ENCODE data around the gene MBNL1.

Gene MBNL1

DNA sequence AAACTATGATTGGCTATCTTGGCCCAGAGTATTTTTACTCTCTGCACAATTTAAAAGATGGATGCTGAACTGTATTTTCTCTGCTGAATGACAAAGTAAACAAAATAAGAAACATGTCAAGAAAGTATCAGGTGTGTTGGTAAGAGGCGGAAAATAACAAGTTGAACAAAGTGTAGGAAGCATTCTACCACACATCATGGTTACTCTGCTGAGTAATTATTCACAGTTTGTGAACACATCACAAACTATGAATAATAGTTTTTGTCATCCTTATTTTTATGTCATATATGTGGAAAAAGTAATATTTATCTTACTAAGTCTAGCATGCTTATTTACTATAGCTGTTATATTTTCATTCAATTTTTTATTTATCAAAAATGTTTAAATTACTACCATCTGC lies 229.2 kb downstream of the MBNL1 start:
- Histone ChIP-seq H3K27ac (ENCODE audit: extremely low read depth, low read depth, low read length) (no peak overlapping the region), H3K9me3 (ENCODE audit: control insufficient read depth, insufficient read depth, low read depth, low read length) (no peaks in the 10 kb centered on the region), H3K36me3 (ENCODE audit: control insufficient read depth in 2 of 2, insufficient read depth in 1 of 2, low read length in 2 of 2) (no peaks in the 10 kb centered on the region), H3K4me1 (ENCODE audit: control insufficient read depth, insufficient read depth, low read length) (no peaks in the 10 kb centered on the region), H3K4me3 (ENCODE audit: low read depth, low read length) (no peak overlapping the region)
- TF ChIP-seq ZNF19 (tag by site-specific recombination; IDR thresholded peaks at IDR 0.05; ENCODE audit: low read depth) = no peak
- TF ChIP-seq ZBTB20 (tag by site-specific recombination; IDR thresholded peaks at IDR 0.05) = no peak
- no peak for TF ChIP-seq ZEB2 (tag by site-specific recombination; IDR thresholded peaks at IDR 0.05)
- no peak for TF ChIP-seq GLI2 (tag by site-specific recombination; IDR thresholded peaks at IDR 0.05; ENCODE audit: borderline replicate concordance, low read depth)
- TF ChIP-seq ZBTB7A (tag by site-specific recombination; IDR thresholded peaks at IDR 0.05; ENCODE audit: low read depth) = no peak
- TF ChIP-seq SCRT1 (tag by site-specific recombination; IDR thresholded peaks at IDR 0.05; ENCODE audit: borderline replicate concordance) = no peak
- TF ChIP-seq, protein P1, sequence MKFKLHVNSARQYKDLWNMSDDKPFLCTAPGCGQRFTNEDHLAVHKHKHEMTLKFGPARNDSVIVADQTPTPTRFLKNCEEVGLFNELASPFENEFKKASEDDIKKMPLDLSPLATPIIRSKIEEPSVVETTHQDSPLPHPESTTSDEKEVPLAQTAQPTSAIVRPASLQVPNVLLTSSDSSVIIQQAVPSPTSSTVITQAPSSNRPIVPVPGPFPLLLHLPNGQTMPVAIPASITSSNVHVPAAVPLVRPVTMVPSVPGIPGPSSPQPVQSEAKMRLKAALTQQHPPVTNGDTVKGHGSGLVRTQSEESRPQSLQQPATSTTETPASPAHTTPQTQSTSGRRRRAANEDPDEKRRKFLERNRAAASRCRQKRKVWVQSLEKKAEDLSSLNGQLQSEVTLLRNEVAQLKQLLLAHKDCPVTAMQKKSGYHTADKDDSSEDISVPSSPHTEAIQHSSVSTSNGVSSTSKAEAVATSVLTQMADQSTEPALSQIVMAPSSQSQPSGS (tag by site-specific recombination; IDR thresholded peaks at IDR 0.05; ENCODE audit: low read depth) = no peak
- no peak for TF ChIP-seq KLF1 (tag by site-specific recombination; IDR thresholded peaks at IDR 0.05)
- no peak for TF ChIP-seq ZSCAN23 (tag by site-specific recombination; IDR thresholded peaks at IDR 0.05)
- no peak for TF ChIP-seq YY2 (tag by site-specific recombination; IDR thresholded peaks at IDR 0.05)
- TF ChIP-seq ZNF324 (tag by site-specific recombination; IDR thresholded peaks at IDR 0.05) = no peak
- TF ChIP-seq GLIS1 (tag by site-specific recombination; IDR thresholded peaks at IDR 0.05) = no peak
- no peak for TF ChIP-seq ZNF501 (tag by site-specific recombination; IDR thresholded peaks at IDR 0.05)
- no peak for TF ChIP-seq ZBTB17 (tag by site-specific recombination; IDR thresholded peaks at IDR 0.05)
- TF ChIP-seq ZNF560 (tag by site-specific recombination; IDR thresholded peaks at IDR 0.05; ENCODE audit: borderline replicate concordance) = no peak
- no peak for TF ChIP-seq ZNF112 (tag by site-specific recombination; IDR thresholded peaks at IDR 0.05)
- POLR2A ChIA-PET = no interaction called here
- CTCF ChIA-PET = interaction anchor here (0.6 to 0.9 kb wide), 2 partner anchors 74 to 480 kb away, joined by 3 read pairs; no protein-coding TSS in a partner anchor

GRCh38 chr3:152499791-152500385 lies 231.2 kb downstream of the MBNL1 start:
- Histone ChIP-seq H3K36me3 (ENCODE audit: control insufficient read depth in 2 of 2, insufficient read depth in 1 of 2, low read length in 2 of 2) (no peaks in the 10 kb centered on the region), H3K27ac (ENCODE audit: extremely low read depth, low read depth, low read length) (no peak overlapping the region), H3K9me3 (ENCODE audit: control insufficient read depth, insufficient read depth, low read depth, low read length) (no peaks in the 10 kb centered on the region), H3K4me1 (ENCODE audit: control insufficient read depth, insufficient read depth, low read length) (no peaks in the 10 kb centered on the region), H3K4me3 (ENCODE audit: low read depth, low read length) (no peak overlapping the region)
- CTCF ChIA-PET = no interaction called here
- no peak for TF ChIP-seq ZNF175 (tag by site-specific recombination; IDR thresholded peaks at IDR 0.05)
- TF ChIP-seq BCL11A (tag by site-specific recombination; IDR thresholded peaks at IDR 0.05; ENCODE audit: low read depth) = no peak
- TF ChIP-seq ZNF654 (tag by site-specific recombination; IDR thresholded peaks at IDR 0.05; ENCODE audit: low read depth) = no peak
- POLR2A ChIA-PET = no interaction called here

DNA sequence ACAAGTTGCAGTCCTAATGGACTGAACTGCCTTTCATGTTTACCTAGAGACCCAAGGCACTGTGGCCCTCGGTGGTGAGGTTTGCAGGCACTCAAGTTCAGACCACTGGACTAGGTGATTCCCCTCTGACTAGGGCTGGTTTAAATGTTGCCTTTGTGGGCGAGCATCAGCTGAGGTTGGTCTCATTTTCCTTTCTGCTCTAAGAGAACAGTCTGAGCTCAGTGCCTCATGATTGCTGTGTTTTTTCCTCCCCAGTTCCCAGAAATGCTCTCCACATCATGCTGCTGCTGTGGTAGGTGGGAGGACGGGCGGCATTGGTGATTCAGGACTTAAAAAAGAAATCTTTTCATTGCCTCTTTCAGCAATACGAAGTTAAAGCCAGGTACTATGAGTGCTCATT lies 237.2 kb downstream of the MBNL1 start:
- Histone ChIP-seq H3K9me3 (ENCODE audit: control insufficient read depth, insufficient read depth, low read depth, low read length) (no peaks in the 10 kb centered on the region), H3K4me1 (ENCODE audit: control insufficient read depth, insufficient read depth, low read length) (no peaks in the 10 kb centered on the region), H3K36me3 (ENCODE audit: control insufficient read depth in 2 of 2, insufficient read depth in 1 of 2, low read length in 2 of 2) (no peaks in the 10 kb centered on the region), H3K4me3 (ENCODE audit: low read depth, low read length) (no peak overlapping the region), H3K27ac (ENCODE audit: extremely low read depth, low read depth, low read length) (no peak overlapping the region)
- ChIA-PET POLR2A (no interaction called here), CTCF (interaction anchor here (0.6 to 1.2 kb wide), 2 partner anchors 18 to 123 kb away, joined by 3 to 4 read pairs; no protein-coding TSS in a partner anchor)
- TF ChIP-seq ZNF426 (tag by site-specific recombination; IDR thresholded peaks at IDR 0.05) (no peak), ZNF837 (tag by site-specific recombination; IDR thresholded peaks at IDR 0.05) (no peak), ZNF324 (tag by site-specific recombination; IDR thresholded peaks at IDR 0.05) (no peak), ZNF626 (tag by site-specific recombination; IDR thresholded peaks at IDR 0.05) (no peak), TSHZ1 (tag by site-specific recombination; IDR thresholded peaks at IDR 0.05; ENCODE audit: borderline replicate concordance) (no peak), ZNF423 (tag by site-specific recombination; IDR thresholded peaks at IDR 0.05) (no peak), ZNF776 (tag by site-specific recombination; IDR thresholded peaks at IDR 0.05; ENCODE audit: borderline replicate concordance) (no peak), ZIC2 (tag by site-specific recombination; IDR thresholded peaks at IDR 0.05) (no peak), ZBTB8A (tag by site-specific recombination; IDR thresholded peaks at IDR 0.05) (no peak)
- TF ChIP-seq, protein P2, sequence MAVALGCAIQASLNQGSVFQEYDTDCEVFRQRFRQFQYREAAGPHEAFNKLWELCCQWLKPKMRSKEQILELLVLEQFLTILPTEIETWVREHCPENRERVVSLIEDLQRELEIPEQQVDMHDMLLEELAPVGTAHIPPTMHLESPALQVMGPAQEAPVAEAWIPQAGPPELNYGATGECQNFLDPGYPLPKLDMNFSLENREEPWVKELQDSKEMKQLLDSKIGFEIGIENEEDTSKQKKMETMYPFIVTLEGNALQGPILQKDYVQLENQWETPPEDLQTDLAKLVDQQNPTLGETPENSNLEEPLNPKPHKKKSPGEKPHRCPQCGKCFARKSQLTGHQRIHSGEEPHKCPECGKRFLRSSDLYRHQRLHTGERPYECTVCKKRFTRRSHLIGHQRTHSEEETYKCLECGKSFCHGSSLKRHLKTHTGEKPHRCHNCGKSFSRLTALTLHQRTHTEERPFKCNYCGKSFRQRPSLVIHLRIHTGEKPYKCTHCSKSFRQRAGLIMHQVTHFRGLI (tag by site-specific recombination; IDR thresholded peaks at IDR 0.05) = no peak

Measured in HEK293 (cell line).